Measurements from ENCODE around the gene XKR8.

XKR8 gene

GRCh38 chr1:27956761-27957160, 3.0 kb upstream of the XKR8 start:
- no peak for DNase-seq (ENCODE audit: low read depth, low spot score)

GRCh38 chr1:27957655-27958054, 2.1 kb upstream of the XKR8 start:
- DNase-seq (ENCODE audit: low read depth, low spot score): no peak

- no peak for DNase-seq (ENCODE audit: low read depth, low spot score)
These were observed 1.3 kb upstream of the XKR8 start for GRCh38 chr1:27958513-27958912.

- peak; percentile 52 for DNase-seq (ENCODE audit: low read depth, low spot score)
These were observed 1.2 kb downstream of the XKR8 start for GRCh38 chr1:27960762-27961645.

GRCh38 chr1:27961646-27962221, 2.0 kb downstream of the XKR8 start:
- peak; percentile 18 for DNase-seq (ENCODE audit: low read depth, low spot score)

GRCh38 chr1:27963393-27963792, 3.6 kb downstream of the XKR8 start:
- DNase-seq (ENCODE audit: low read depth, low spot score): no peak

GRCh38 chr1:27966402-27967105, 6.8 kb downstream of the XKR8 start:
- DNase-seq (ENCODE audit: low read depth, low spot score): peak; percentile 57

- no peak for DNase-seq (ENCODE audit: low read depth, low spot score)
These were observed 7.5 kb downstream of the XKR8 start for GRCh38 chr1:27967106-27967883.

GRCh38 chr1:27967884-27968466, 8.2 kb downstream of the XKR8 start:
- DNase-seq (ENCODE audit: low read depth, low spot score): no peak

- DNase-seq (ENCODE audit: low read depth, low spot score): peak; percentile 79
These were observed 8.9 kb downstream of the XKR8 start for GRCh38 chr1:27968692-27969091.

GRCh38 chr1:27970401-27970800, 10.6 kb downstream of the XKR8 start:
- peak; percentile 88 for DNase-seq (ENCODE audit: low read depth, low spot score)

- peak; percentile 50 for DNase-seq (ENCODE audit: low read depth, low spot score)
These were observed 11.9 kb downstream of the XKR8 start for GRCh38 chr1:27971674-27972073.

GRCh38 chr1:27972141-27972540, 12.4 kb downstream of the XKR8 start:
- no peak for DNase-seq (ENCODE audit: low read depth, low spot score)

- DNase-seq (ENCODE audit: low read depth, low spot score): no peak
These were observed 14.1 kb downstream of the XKR8 start for GRCh38 chr1:27973771-27974416.

GRCh38 chr1:27974417-27974781, 14.6 kb downstream of the XKR8 start:
- no peak for DNase-seq (ENCODE audit: low read depth, low spot score)

- DNase-seq (ENCODE audit: low read depth, low spot score): peak; percentile 66
These were observed 19.5 kb downstream of the XKR8 start for GRCh38 chr1:27979151-27979858.

- no peak for DNase-seq (ENCODE audit: low read depth, low spot score)
These were observed 20.1 kb downstream of the XKR8 start for GRCh38 chr1:27979859-27980201.

- DNase-seq (ENCODE audit: low read depth, low spot score): no peak
These were observed 20.6 kb downstream of the XKR8 start for GRCh38 chr1:27980216-27980845.

- peak; percentile 73 for DNase-seq (ENCODE audit: low read depth, low spot score)
These were observed 21.4 kb downstream of the XKR8 start for GRCh38 chr1:27981145-27981544.

Data from astrocyte of the hippocampus (primary cell).